GM10266 (cell line): ENCODE measurements around the gene CHRDL2.

Experiments
- DNase-seq: peaks from one replicate; pipeline ENCODE4 v3.0.0; 2012; ENCODE audit errors: extremely low spot score
- TF ChIP-seq, protein P1 (sequence below): IDR thresholded peaks from 2 replicates; pipeline ENCODE4 v1.5.1; 2012; ENCODE audit warnings: mild to moderate bottlenecking, low read depth; ENCODE audit not compliant: control insufficient read depth, insufficient read depth; ENCODE audit errors: missing control alignments

CHRDL2 gene

DNA sequence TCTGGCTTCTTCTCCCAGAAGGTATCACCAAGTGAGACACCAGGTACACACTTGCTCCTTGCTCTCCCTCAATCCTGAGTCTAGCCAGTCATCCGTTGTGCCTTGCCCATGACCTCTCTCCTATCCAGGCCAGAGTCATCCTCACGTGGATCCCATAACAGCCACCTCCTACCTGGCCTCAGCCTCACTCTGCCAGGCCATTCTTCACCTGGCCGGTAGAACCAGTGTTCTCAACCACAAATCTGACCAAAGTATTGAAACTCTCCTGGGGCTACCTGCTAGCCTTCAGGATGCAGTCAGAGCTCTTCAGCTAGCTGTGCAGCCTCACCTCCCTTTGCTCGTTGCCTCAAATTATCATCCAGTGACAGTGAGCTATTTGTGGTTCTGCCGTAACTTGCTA is 37.7 kb downstream of the CHRDL2 start:
- TF ChIP-seq, protein P1, sequence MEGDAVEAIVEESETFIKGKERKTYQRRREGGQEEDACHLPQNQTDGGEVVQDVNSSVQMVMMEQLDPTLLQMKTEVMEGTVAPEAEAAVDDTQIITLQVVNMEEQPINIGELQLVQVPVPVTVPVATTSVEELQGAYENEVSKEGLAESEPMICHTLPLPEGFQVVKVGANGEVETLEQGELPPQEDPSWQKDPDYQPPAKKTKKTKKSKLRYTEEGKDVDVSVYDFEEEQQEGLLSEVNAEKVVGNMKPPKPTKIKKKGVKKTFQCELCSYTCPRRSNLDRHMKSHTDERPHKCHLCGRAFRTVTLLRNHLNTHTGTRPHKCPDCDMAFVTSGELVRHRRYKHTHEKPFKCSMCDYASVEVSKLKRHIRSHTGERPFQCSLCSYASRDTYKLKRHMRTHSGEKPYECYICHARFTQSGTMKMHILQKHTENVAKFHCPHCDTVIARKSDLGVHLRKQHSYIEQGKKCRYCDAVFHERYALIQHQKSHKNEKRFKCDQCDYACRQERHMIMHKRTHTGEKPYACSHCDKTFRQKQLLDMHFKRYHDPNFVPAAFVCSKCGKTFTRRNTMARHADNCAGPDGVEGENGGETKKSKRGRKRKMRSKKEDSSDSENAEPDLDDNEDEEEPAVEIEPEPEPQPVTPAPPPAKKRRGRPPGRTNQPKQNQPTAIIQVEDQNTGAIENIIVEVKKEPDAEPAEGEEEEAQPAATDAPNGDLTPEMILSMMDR = no peak
- no peak for DNase-seq

DNA sequence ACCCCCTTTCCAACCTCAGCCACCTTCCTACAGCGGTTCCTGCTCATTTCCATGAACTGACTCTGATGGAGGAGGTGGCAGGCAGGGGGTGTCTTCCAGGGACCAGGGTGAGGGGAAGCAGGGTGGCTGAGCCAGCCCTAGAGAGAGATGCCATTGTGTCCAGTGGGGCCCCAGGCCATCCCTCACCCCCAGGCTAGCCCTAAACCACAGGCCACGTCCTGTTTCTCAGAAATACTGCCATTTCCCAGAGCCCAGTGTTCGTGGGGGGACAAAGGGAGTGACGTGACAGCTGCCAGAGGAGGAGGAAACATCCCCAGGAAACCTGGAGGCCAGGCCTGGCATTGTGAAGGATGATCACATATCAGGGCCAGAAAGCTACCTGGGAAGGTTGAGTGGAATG is 39.5 kb downstream of the CHRDL2 start:
- DNase-seq = no peak
- TF ChIP-seq, protein P1 = no peak

DNA sequence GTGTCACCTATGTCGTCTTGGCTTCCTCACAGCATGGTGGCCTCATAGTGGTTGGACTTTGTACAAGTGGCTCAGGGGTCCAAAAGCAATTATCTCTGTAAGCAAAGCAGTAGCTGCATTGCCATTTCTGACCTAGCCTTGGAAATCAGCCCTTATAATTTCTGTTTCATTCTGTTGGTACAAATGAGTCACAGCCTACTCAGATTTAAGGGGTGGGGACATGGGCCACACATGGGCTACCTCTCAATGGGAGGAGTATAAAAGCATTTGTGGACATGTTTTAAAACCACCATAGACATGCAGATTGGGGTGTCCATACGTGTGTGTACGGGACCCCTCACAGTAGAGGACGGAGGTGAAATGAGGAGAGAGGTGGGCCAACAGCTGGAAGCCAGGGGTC is 41.6 kb downstream of the CHRDL2 start:
- no peak for DNase-seq
- TF ChIP-seq, protein P1 = no peak

DNA sequence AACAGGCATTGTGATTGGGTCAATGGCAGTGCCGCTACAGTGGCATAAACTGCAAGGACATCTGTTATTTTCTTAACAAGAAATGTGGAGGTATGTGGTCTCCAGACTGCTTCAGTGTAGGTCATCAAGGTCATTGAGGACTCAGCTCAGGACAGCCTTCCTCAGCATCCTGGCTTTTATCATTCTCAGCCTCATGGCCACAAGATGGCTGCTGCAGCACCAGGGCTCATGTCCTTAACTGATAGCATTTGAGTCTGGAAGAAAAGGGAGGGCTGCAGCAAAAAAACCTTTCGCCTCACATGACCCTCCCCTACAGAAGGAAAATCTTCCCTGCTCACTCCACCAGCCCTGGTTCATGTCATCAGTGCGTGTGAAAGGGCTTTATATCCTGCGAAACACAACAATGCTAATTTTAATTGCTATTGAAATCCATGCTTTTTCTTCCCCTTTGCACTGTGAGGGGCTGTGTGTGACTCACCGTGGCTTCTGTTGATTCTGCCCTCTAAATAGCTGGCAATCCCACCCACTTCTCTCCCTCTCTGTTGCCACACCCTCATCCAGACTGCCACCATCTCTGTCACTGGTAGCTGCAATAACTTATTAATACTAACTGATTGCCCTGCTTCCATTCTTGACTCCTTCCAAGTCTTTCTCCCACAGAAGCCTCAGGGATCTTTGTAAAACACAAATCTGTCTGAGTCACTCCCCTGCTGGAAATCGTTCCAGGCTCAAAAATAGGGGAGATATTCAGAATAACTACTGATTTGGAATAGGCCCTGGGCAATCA is 43.8 kb downstream of the CHRDL2 start:
- TF ChIP-seq, protein P1 = no peak
- DNase-seq = no peak

DNA sequence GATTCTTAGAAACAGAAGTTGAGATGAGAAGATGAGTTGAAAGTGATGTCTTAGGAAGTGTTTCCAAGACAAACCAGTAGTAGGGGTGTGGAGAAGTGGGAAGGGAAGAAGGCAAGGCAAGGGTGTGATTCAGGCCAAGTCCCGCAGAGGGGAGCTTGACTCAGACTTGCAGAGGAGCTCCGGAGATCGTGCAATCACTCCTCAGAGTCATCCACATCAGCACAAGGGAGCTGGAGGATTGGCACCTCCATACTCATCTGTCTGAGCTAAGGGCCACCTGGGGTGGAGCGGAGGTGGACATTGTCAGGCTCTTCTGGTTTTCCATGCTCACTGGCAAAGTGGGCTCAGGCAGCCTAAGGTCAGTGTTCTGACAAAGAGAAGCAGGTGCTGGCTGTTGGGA is 44.4 kb downstream of the CHRDL2 start:
- TF ChIP-seq, protein P1 = no peak
- no peak for DNase-seq

DNA sequence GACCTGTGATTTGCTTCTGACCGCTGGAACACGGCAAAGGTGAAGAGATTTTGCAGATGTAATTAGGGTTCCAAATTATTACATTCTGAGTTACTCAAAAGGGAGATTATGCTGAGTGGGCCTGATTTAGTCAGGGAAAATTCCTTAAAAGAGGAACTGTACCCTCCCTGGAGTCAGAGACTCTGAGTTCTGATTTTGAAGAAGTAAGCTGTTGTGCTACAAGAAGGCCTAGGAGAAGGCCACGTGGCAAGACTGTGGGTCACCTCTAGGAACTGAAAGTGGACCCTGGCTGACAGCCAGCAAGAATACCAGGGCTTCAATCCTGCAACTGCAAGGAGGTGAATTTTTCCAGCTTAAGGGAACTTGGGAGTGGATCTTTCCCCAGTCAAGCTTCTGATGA is 45.3 kb downstream of the CHRDL2 start:
- TF ChIP-seq, protein P1 = no peak

DNA sequence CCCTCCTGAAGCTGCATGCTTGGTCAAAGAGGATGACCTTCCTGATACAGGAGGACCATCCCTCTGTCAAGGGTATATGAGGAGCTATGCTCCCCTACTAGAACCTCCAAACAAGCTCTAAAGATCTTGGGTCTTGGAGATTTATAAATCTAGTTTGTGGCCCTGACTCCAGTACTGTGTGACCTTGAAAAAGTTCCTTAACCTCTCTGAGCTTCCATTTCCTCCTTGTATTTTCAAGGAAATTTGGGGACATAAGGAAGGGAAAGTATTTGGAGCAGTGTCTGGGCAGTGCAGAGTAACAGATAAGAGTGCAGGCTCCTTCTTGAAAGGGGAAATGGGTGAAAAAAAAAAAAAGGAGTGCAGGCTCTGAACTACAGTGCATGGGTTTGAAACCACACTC is 45.9 kb downstream of the CHRDL2 start:
- no peak for DNase-seq
- TF ChIP-seq, protein P1 = no peak

More for the DNA sequence above, 45.3 kb downstream of the CHRDL2 start:
- DNase-seq = no peak
